Spleen (tissue), 11 donors: Measurements from ENCODE around the gene APRT. TPM values are rescaled to one million over a fixed set of nuclear protein-coding genes. Genes with fewer than 3 reads are reported as not detected.

ENCODE experiments used
- DNase-seq: peaks from one replicate; pipeline ENCODE4 v3.0.0-alpha.2; 2020
- H3K27ac ChIP-seq, 8 donors: fragments of 200-600 bp; sonication (generic) in 7 of 8; 1 replicate in 4 of 8; 2 replicates in 4 of 8; pipeline versions ENCODE4 v1.5.0 to v1.8.0; 2016 to 2021; ENCODE audit warnings: inconsistent platforms in 4 of 8, mild to moderate bottlenecking in 4 of 8, moderate library complexity in 1 of 8
- H3K27me3 ChIP-seq, 7 donors: fragments of 200-600 bp; sonication (generic) in 6 of 7; replicated peaks in 1 of 7; 1 replicate in 4 of 7; 2 replicates in 3 of 7; pipeline versions ENCODE4 v1.5.0 to v1.8.0; 2016 to 2021; ENCODE audit warnings: inconsistent platforms in 3 of 7, mild to moderate bottlenecking in 1 of 7
- H3K36me3 ChIP-seq, 6 donors: fragments of 200-600 bp; sonication (generic) in 5 of 6; 1 replicate in 4 of 6; 2 replicates in 2 of 6; pipeline versions ENCODE4 v1.5.0 to v1.8.0; 2016 to 2021; ENCODE audit warnings: inconsistent platforms in 2 of 6
- H3K4me1 ChIP-seq, 6 donors: fragments of 200-600 bp; sonication (generic) in 5 of 6; 1 replicate in 3 of 6; 2 replicates in 3 of 6; pipeline versions ENCODE4 v1.5.0 to v1.8.0; 2016 to 2021; ENCODE audit warnings: inconsistent platforms in 3 of 6
- H3K4me3 ChIP-seq, 8 donors: fragments of 200-600 bp; sonication (generic) in 7 of 8; 1 replicate in 4 of 8; 2 replicates in 4 of 8; pipeline versions ENCODE4 v1.5.0 to v1.8.0; 2016 to 2021; ENCODE audit warnings: inconsistent platforms in 4 of 8, mild to moderate bottlenecking in 4 of 8, moderate library complexity in 2 of 8
- H3K9me3 ChIP-seq, 8 donors: fragments of 200-600 bp; sonication (generic) in 7 of 8; 1 replicate in 4 of 8; 2 replicates in 4 of 8; pipeline versions ENCODE4 v1.5.0 to v1.8.0; 2016 to 2021; ENCODE audit warnings: inconsistent platforms in 4 of 8
- POLR2A ChIP-seq, 3 donors: fragments of 450-650 bp; IDR thresholded peaks; one replicate each; pipeline ENCODE4 v1.5.1; 2017; ENCODE audit warnings: antibody characterized with exemption in 3 of 3, mild to moderate bottlenecking in 1 of 3
- POLR2AphosphoS5 ChIP-seq, 3 donors: sonication (generic); formaldehyde crosslinking; IDR thresholded peaks; one replicate each; pipeline ENCODE4 v1.5.1; 2017; ENCODE audit warnings: antibody characterized with exemption in 3 of 3
- WGBS, 5 donors: extraction: QIAGEN DNeasy Blood & Tissue Kit in 3 of 5; methylation state at CpG; one replicate each; pipeline versions ENCODE4 v1.1.5 to v1.1.7; 2013 to 2018; 5-methylcytosine and 5-hydroxymethylcytosine counted together
- intact Hi-C: fragments of 100-400 bp; cut with DNase I; formaldehyde crosslinking; loops from one replicate; pipeline ENCODE4 v1.15.0; 2023; ENCODE audit warnings: low total_unique reads
- polyA plus RNA-seq, 3 donors: library from polyadenylated mRNA; stranded (reverse); fragments of 200-250 nt; gene quantifications; one replicate each; pipeline ENCODE4 v1.2.1, GENCODE V29; 2013
- total RNA-seq, 7 donors: library from RNA; depleted of rRNA in 3 of 7; stranded (reverse); fragments of >200 nt in 3 of 7; fragmentation: NEBNext Ultra II Directional in 4 of 7; extraction: Animal tissue kit (Norgen Biotek cat#: 25700) in 4 of 7; gene quantifications; one replicate each; pipeline versions ENCODE4 v1.1.0 to v1.2.1, GENCODE V29; 2016 to 2021
- TF ChIP-seq, protein P1 (sequence below), 11 experiments: fragments of 200-600 bp in 7 of 11; fragments of 450-650 bp in 4 of 11; sonication (generic) in 4 of 11; IDR thresholded peaks in 8 of 11; conservative IDR thresholded peaks in 3 of 11; 1 replicate in 7 of 11; 2 replicates in 4 of 11; pipeline versions ENCODE4 v1.4.0 to v1.8.0; 2016 to 2021; ENCODE audit warnings: antibody characterized with exemption in 11 of 11, inconsistent platforms in 4 of 11, mild to moderate bottlenecking in 1 of 11
- donor health status: healthy with polysubstance abuse.
- donor health status: DM: no; HTN: no; CAD: no; lungs with moderate emphysema.
- donor health status: DM: no; HTN: no; CAD: no.
- donor health status: Bipolar disorder and iron deficiency.
- donor health status: healthy.
- donor health status: DM: no; HTN: no; CAD: no.
- donor health status: DM: yes; HTN: yes; CAD: no.

Gene APRT
- total and polyA plus RNA-seq, 10 donors = 84.1 to 259 (median 102) TPM

DNA sequence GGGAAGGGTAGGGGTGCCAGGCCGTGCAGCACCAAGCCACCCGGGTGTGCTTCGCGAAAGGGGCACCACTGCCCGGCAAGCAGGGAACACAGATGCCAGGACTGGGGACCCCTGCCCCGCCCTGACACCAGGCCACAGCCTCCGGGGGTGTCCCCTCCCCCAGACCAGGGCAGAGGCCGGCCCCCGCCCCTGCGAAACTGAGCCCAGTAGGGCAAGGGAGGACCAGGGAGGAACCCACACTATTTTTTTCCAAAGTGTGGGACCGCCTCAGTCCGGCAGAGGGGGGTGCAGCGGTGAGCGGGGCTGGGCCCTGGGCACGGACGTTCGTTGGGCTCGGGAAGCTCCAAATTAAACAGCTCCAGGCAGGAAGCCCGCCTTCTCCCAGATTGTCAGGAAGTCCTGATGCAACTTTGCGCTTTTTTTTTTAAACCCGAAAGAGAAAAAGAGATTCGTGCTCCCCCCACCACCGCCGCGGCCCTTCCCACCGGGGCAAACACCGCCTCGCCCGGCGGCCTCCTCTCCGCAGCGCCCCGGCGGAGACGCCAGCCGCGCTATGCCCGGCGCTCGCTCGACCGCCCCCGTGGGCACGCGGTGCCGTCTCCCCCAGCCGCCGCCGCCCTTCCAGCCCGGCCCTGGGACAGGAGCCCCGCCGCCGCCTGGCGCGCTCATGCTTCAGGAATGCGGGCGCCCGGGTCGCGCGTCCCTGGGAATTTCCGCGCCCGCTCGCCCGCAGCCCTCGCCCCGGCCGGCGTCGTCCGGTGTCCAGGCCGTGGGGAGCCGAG is 27.5 kb downstream of the APRT start:
- no peaks in the 10 kb centered on the region for H3K27me3 ChIP-seq
- peak overlapping the region; percentile 70 to 88 (median 81) for H3K4me3 ChIP-seq
- no peaks in the 10 kb centered on the region for H3K9me3 ChIP-seq
- TF ChIP-seq POLR2A (IDR thresholded peaks at IDR 0.05) = no peak
- TF ChIP-seq, protein P1, sequence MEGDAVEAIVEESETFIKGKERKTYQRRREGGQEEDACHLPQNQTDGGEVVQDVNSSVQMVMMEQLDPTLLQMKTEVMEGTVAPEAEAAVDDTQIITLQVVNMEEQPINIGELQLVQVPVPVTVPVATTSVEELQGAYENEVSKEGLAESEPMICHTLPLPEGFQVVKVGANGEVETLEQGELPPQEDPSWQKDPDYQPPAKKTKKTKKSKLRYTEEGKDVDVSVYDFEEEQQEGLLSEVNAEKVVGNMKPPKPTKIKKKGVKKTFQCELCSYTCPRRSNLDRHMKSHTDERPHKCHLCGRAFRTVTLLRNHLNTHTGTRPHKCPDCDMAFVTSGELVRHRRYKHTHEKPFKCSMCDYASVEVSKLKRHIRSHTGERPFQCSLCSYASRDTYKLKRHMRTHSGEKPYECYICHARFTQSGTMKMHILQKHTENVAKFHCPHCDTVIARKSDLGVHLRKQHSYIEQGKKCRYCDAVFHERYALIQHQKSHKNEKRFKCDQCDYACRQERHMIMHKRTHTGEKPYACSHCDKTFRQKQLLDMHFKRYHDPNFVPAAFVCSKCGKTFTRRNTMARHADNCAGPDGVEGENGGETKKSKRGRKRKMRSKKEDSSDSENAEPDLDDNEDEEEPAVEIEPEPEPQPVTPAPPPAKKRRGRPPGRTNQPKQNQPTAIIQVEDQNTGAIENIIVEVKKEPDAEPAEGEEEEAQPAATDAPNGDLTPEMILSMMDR (IDR thresholded peaks at IDR 0.05 in 8 of 11, conservative IDR thresholded peaks at IDR 0.05 in 3 of 11) = peak; percentile 23 to 70 (median 55)
- TF ChIP-seq POLR2AphosphoS5 (IDR thresholded peaks at IDR 0.05) = peak; percentile 45 to 70 (median 69)
- peak; percentile 89 for DNase-seq
- H3K36me3 ChIP-seq = no peaks in the 10 kb centered on the region
- peak overlapping the region; percentile 74 to 97 (median 92) for H3K27ac ChIP-seq
- peaks cover 42 to 63% (median 58%) of the 10 kb centered on the region in 6 donors for H3K4me1 ChIP-seq
- 1 to 2% (median 1%) methylated on average over 22 to 74 of the region's 74 CpGs for WGBS, 5 donors
- intact Hi-C loops = loop anchor here (2.0 kb wide), 1 partner anchor 47 kb away; no protein-coding TSS in a partner anchor

DNA sequence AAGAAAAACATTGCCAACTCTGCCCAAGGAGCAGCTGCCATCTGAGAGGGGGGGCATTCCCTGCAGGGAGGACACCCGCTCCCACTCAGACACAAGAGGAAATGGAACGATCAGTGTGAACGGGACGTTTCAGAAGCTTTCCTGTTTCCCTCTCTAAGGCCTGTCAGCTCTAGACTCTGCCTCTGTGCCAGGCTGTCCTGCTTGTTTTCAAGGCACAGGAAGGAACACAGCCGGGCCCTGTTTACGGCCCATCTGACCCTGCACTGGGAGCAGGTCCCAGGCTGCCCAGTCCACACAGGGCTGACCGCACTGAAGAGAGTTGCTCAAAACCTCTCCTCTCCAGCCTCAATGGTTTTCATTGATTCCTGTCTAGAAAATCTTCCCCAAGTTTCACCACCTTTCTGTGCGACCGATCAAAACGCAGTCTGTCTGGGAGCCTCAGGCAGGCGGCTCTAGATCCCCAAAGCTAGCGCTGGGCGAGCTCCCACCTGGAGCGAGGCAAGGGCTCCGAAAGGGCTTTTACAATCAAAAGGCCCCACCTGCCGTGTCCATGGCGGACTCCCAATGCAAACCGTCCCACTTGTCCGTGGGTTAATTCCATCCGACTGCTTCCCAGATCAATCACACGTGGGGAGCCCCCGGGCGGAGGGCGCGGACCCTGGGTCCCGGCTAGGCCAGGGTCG is 28.2 kb downstream of the APRT start:
- intact Hi-C loops = loop anchor here (2.0 kb wide), 1 partner anchor 47 kb away; no protein-coding TSS in a partner anchor
- Histone ChIP-seq H3K36me3 (no peaks in the 10 kb centered on the region), H3K27ac (peak overlapping the region; percentile 74 to 97 (median 92)), H3K27me3 (no peaks in the 10 kb centered on the region), H3K4me1 (peaks cover 45 to 70% (median 63%) of the 10 kb centered on the region in 6 donors), H3K9me3 (no peaks in the 10 kb centered on the region), H3K4me3 (peak overlapping the region; percentile 70 to 88 (median 81))
- peak; percentile 81 for DNase-seq
- WGBS, 5 donors = 5 to 18% (median 8%) methylated on average over 19 to 27 of the region's 27 CpGs
- TF ChIP-seq, protein P1 (IDR thresholded peaks at IDR 0.05 in 8 of 11, conservative IDR thresholded peaks at IDR 0.05 in 3 of 11) = no peak
- TF ChIP-seq POLR2A (IDR thresholded peaks at IDR 0.05) (no peak), POLR2AphosphoS5 (IDR thresholded peaks at IDR 0.05) (peak; percentile 14 to 86 (median 82))

DNA sequence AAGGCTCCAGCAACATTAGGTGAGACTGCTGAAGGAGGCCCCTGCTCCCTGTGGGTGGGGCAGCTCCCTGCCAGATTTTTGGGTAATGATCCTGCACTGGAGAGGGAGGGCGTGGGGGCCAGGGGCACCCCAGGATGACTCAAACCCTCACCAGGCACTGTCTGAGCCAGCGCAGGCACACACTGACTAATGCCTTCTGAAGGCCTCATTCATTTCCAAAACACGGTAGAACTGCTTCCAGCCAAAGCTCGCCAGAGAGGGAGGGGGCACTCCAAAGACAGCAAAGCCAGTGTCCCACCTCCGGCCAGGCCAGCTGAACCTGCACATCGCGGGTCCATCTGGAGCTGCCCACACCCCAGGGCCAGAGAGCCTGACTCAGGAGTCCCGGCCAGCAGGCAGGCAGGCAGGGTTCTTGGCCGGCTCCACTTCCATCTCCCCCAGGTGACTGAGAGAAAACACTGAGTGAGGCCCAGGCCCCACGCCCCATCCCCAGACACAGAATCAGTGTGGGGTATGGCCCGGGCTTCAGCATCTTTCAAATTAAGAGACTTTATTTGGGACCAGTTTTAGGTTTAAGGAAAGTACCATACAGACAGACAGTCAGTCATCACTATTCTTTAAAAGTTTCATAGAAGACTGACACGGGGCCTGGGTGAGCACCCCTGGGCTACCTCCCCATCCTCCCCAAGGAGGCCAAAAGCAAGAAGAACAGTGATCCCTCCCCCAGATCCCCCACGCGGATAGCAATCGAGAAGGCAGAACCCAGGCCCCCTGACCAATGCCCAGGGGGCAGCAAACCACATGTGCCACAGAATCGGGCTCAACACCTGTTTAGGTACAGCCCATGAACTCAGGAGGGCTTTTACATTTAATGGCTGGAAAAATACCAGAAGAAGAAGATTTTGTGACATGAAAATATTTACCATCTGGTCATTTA is 29.0 kb downstream of the APRT start:
- Histone ChIP-seq H3K4me3 (peak overlapping the region in 7 of 8 donors; percentile 70 to 88 (median 82)), H3K9me3 (no peaks in the 10 kb centered on the region), H3K36me3 (peaks cover 0 to 1% (median 0%) of the 10 kb centered on the region in 6 donors), H3K27ac (peak overlapping the region; percentile 74 to 97 (median 92)), H3K27me3 (no peaks in the 10 kb centered on the region), H3K4me1 (peaks cover 45 to 78% (median 68%) of the 10 kb centered on the region in 6 donors)
- DNase-seq = peak; percentile 80
- WGBS, 5 donors = 37 to 57% (median 49%) methylated on average over 11 to 16 of the region's 16 CpGs
- TF ChIP-seq POLR2A (IDR thresholded peaks at IDR 0.05) = no peak
- no peak for TF ChIP-seq POLR2AphosphoS5 (IDR thresholded peaks at IDR 0.05)
- TF ChIP-seq, protein P1 (IDR thresholded peaks at IDR 0.05 in 8 of 11, conservative IDR thresholded peaks at IDR 0.05 in 3 of 11) = no peak
- intact Hi-C loops = no loop called here
